Measurements from ENCODE around the gene CLTC. TPM values are rescaled to one million over a fixed set of nuclear protein-coding genes. Genes with fewer than 3 reads are reported as not detected.
"Not testable (repeated sequence)": the region's sequence is repeated elsewhere in the genome, so short reads cannot be mapped to it uniquely, and the experiment has no call there.

Gene CLTC
- total RNA-seq, 2 experiments from 2014 or later = 123 to 227 TPM

DNA sequence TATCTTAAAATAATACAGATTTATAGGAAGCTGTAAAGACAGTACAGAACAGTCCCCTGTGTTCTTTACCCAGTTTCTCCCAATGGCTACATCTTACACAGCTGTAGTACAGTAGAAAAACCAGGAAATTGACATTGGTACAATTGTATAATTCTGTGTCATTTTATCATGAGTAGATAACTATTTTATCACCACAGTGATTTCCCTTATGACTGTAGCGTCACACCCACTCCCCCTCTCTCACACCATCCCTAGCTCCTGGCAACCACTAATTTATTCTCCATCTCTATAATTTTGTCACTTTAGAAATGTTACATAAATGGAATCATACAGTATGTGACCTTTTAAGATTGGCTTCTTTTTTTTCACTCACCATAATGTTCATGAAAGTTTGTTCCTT is 30.9 kb downstream of the CLTC start:
- CTCF ChIA-PET (ENCODE audit: unreplicated experiment) = no interaction called here
- Histone ChIP-seq H3K4me3 (ENCODE audit: low read depth, low read length, poor library complexity, severe bottlenecking) (no peak overlapping the region), H3K79me2 (ENCODE audit: insufficient read depth, low read depth, low read length) (peaks cover 50% of the 10 kb centered on the region; the same call in 1 of the 2 replicates), H3K4me1 (ENCODE audit: insufficient read depth, low read length, poor library complexity, severe bottlenecking) (no peaks in the 10 kb centered on the region), H3K27ac (ENCODE audit: low read depth, low read length, poor library complexity, severe bottlenecking) (no peak overlapping the region), H2AFZ (ENCODE audit: low read length) (no peak overlapping the region), H3K36me3 (ENCODE audit: insufficient read depth, low read length) (peaks cover 98% of the 10 kb centered on the region), H3K9me2 (ENCODE audit: insufficient read depth, low read length) (no peaks in the 10 kb centered on the region), H3K9me3 (ENCODE audit: low read length) (0 out of 2 replicates have a peak, but pooled peaks cover 5% of the 10 kb centered on the region), H3K4me2 (ENCODE audit: low read length) (no peak overlapping the region), H4K20me1 (ENCODE audit: insufficient read depth, low read length) (peaks cover 5% of the 10 kb centered on the region; the same call in 1 of the 2 replicates)
- intact Hi-C loops (cut with micrococcal nuclease; ENCODE audit: unreplicated experiment) = no loop called here
- BruUV-seq (replicated peaks) = no TSS peak
- no peak for DNase-seq (ENCODE audit: low spot score)
- POLR2A ChIA-PET = no interaction called here
- TF ChIP-seq EZH2phosphoT487 (IDR thresholded peaks at IDR 0.05; ENCODE audit: borderline replicate concordance, low read depth, low read length) = no peak
- TF ChIP-seq, protein P1, sequence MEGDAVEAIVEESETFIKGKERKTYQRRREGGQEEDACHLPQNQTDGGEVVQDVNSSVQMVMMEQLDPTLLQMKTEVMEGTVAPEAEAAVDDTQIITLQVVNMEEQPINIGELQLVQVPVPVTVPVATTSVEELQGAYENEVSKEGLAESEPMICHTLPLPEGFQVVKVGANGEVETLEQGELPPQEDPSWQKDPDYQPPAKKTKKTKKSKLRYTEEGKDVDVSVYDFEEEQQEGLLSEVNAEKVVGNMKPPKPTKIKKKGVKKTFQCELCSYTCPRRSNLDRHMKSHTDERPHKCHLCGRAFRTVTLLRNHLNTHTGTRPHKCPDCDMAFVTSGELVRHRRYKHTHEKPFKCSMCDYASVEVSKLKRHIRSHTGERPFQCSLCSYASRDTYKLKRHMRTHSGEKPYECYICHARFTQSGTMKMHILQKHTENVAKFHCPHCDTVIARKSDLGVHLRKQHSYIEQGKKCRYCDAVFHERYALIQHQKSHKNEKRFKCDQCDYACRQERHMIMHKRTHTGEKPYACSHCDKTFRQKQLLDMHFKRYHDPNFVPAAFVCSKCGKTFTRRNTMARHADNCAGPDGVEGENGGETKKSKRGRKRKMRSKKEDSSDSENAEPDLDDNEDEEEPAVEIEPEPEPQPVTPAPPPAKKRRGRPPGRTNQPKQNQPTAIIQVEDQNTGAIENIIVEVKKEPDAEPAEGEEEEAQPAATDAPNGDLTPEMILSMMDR (conservative IDR thresholded peaks at IDR 0.05; ENCODE audit: low read length) = no peak

DNA sequence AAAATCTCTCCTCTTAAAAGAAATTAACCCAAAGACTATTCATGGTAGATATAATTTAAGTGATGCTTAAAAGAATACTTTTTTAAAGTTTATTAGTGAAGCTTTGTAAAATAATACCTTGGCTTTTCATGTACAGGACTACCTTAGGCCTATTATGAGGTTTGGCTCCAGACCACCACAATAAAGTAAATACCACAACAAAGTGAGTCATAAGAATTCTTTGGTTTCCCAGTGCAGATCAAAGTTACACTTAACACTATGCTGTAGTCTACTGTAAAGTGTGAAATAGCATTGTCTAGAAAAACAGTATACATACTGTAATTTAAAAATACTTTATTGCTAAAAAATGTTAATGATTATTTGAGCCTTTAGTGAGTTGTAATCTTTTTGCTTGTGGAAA is 31.7 kb downstream of the CLTC start:
- CTCF ChIA-PET (ENCODE audit: unreplicated experiment) = no interaction called here
- intact Hi-C loops (cut with micrococcal nuclease; ENCODE audit: unreplicated experiment) = no loop called here
- Histone ChIP-seq H3K4me1 (ENCODE audit: insufficient read depth, low read length, poor library complexity, severe bottlenecking) (no peaks in the 10 kb centered on the region), H3K27ac (ENCODE audit: low read depth, low read length, poor library complexity, severe bottlenecking) (no peak overlapping the region), H3K4me3 (ENCODE audit: low read depth, low read length, poor library complexity, severe bottlenecking) (no peak overlapping the region), H2AFZ (ENCODE audit: low read length) (no peak overlapping the region), H3K36me3 (ENCODE audit: insufficient read depth, low read length) (peaks cover 98% of the 10 kb centered on the region), H3K79me2 (ENCODE audit: insufficient read depth, low read depth, low read length) (peaks cover 44% of the 10 kb centered on the region; the same call in 1 of the 2 replicates), H4K20me1 (ENCODE audit: insufficient read depth, low read length) (no peaks in the 10 kb centered on the region; the same call in 1 of the 2 replicates), H3K9me3 (ENCODE audit: low read length) (0 out of 2 replicates have a peak, but pooled peaks cover 5% of the 10 kb centered on the region), H3K9me2 (ENCODE audit: insufficient read depth, low read length) (no peaks in the 10 kb centered on the region), H3K4me2 (ENCODE audit: low read length) (no peak overlapping the region)
- POLR2A ChIA-PET = interaction anchor here (0.9 to 2.9 kb wide), 3 partner anchors 8 to 29 kb away, joined by 3 to 10 read pairs (median 3); no protein-coding TSS in a partner anchor
- BruUV-seq (replicated peaks) = no TSS peak
- TF ChIP-seq EZH2phosphoT487 (IDR thresholded peaks at IDR 0.05; ENCODE audit: borderline replicate concordance, low read depth, low read length) = no peak
- TF ChIP-seq, protein P1 (conservative IDR thresholded peaks at IDR 0.05; ENCODE audit: low read length) = no peak
- no peak for DNase-seq (ENCODE audit: low spot score)

DNA sequence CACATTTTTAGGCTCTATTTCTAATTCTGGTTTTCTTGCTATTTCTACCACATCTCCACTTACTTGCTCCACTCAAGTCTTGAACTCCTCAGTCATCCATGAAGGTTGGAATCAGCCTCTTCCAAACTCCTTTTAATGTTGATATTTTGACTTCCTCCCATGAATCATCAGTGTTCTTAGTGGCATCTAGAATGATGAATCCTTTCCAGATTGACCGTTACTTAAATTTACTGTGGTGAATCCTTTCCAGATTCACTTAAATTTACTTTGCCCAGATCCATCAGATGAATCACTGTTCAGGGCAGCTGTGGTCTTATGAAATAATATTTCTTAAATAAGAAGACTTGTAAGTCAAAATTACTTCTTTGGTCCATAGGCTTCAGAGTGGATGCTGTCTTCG is 32.4 kb downstream of the CLTC start:
- CTCF ChIA-PET (ENCODE audit: unreplicated experiment) = no interaction called here

DNA sequence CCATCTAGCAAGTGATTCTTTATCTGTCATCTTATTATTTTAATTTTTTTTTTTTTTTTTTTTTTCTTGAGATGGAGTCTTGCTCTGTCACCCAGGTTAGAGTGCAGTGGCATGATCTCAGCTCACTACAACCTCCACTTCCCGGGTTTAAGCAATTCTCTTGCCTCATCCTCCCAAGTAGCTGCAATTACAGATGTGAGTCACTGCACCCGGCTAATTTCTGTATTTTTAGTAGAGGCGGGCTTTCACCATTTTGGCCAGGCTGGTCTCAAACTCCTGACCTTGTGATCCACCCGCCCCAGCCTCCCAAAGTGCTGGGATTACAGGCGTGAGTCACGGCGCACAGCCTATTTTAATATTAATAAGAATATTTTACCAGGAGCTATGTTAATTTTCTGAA is 36.9 kb downstream of the CLTC start:
- H3K27ac ChIP-seq (ENCODE audit: low read depth, low read length, poor library complexity, severe bottlenecking); CTCF ChIA-PET (ENCODE audit: unreplicated experiment); H3K4me1 ChIP-seq (ENCODE audit: insufficient read depth, low read length, poor library complexity, severe bottlenecking); H3K9me2 ChIP-seq (ENCODE audit: insufficient read depth, low read length); H4K20me1 ChIP-seq (ENCODE audit: insufficient read depth, low read length); H3K4me2 ChIP-seq (ENCODE audit: low read length); intact Hi-C loops (cut with micrococcal nuclease; ENCODE audit: unreplicated experiment); BruUV-seq (replicated peaks); H3K4me3 ChIP-seq (ENCODE audit: low read depth, low read length, poor library complexity, severe bottlenecking); H2AFZ ChIP-seq (ENCODE audit: low read length); H3K79me2 ChIP-seq (ENCODE audit: insufficient read depth, low read depth, low read length); H3K9me3 ChIP-seq (ENCODE audit: low read length); DNase-seq (ENCODE audit: low spot score): not testable (repeated sequence)
- POLR2A ChIA-PET = interaction anchor here (0.6 to 1.5 kb wide), 6 partner anchors 11 to 486 kb away, joined by 3 to 6 read pairs (median 4); no protein-coding TSS in a partner anchor
- H3K36me3 ChIP-seq (ENCODE audit: insufficient read depth, low read length) = peaks cover 96% of the 10 kb centered on the region

More for the DNA sequence above, 32.4 kb downstream of the CLTC start:
- Histone ChIP-seq H3K79me2 (ENCODE audit: insufficient read depth, low read depth, low read length) (peaks cover 40% of the 10 kb centered on the region; the same call in 1 of the 2 replicates), H3K4me3 (ENCODE audit: low read depth, low read length, poor library complexity, severe bottlenecking) (no peak overlapping the region), H3K36me3 (ENCODE audit: insufficient read depth, low read length) (peaks cover 98% of the 10 kb centered on the region), H3K27ac (ENCODE audit: low read depth, low read length, poor library complexity, severe bottlenecking) (no peak overlapping the region), H2AFZ (ENCODE audit: low read length) (no peak overlapping the region), H4K20me1 (ENCODE audit: insufficient read depth, low read length) (no peaks in the 10 kb centered on the region; the same call in 1 of the 2 replicates), H3K9me3 (ENCODE audit: low read length) (0 out of 2 replicates have a peak, but pooled peaks cover 5% of the 10 kb centered on the region), H3K4me2 (ENCODE audit: low read length) (no peak overlapping the region), H3K9me2 (ENCODE audit: insufficient read depth, low read length) (no peaks in the 10 kb centered on the region), H3K4me1 (ENCODE audit: insufficient read depth, low read length, poor library complexity, severe bottlenecking) (no peaks in the 10 kb centered on the region)
- no TSS peak for BruUV-seq (replicated peaks)
- POLR2A ChIA-PET = interaction anchor here (0.9 to 2.9 kb wide), 3 partner anchors 9 to 30 kb away, joined by 3 to 10 read pairs (median 3); no protein-coding TSS in a partner anchor
- DNase-seq (ENCODE audit: low spot score) = no peak
- intact Hi-C loops (cut with micrococcal nuclease; ENCODE audit: unreplicated experiment) = no loop called here
- TF ChIP-seq EZH2phosphoT487 (IDR thresholded peaks at IDR 0.05; ENCODE audit: borderline replicate concordance, low read depth, low read length) = no peak
- TF ChIP-seq, protein P1 (conservative IDR thresholded peaks at IDR 0.05; ENCODE audit: low read length) = no peak
